ENCODE data around the gene PPM1M. TPM values are rescaled to one million over a fixed set of nuclear protein-coding genes. Genes with fewer than 3 reads are reported as not detected.

Gene PPM1M
- total RNA-seq, 4 donors from 2014 or later: 2.0 to 8.4 (median 6.2) TPM

GRCh38 chr3:52229656-52230055 is 15.9 kb upstream of the PPM1M start:
- Histone ChIP-seq H3K4me3 (no peak overlapping the region), H3K4me1 (peaks cover 0 to 6% (median 0%) of the 10 kb centered on the region in 4 donors), H3K27ac (no peak overlapping the region), H3K36me3 (peaks cover 0 to 23% (median 7%) of the 10 kb centered on the region in 4 donors), H3K9me3 (no peaks in the 10 kb centered on the region), H3K27me3 (no peaks in the 10 kb centered on the region)
- intact Hi-C loops (cut with DNase I; ENCODE audit: low total_unique reads) (no loop called here), in situ Hi-C loops (cut with MboI; ENCODE audit: low pct_ligation_motif_present in 1 of 4, low pct_unique_long_range_greater_than_20kb in 1 of 4, low sequenced_read_pairs in 3 of 4) (loop anchor here (5.0 to 25.0 kb wide), 4 partner anchors 55 to 113 kb away; partner anchors contain the start of gene GLYCTK (in 2 of the 4))
- 93% methylated on average over 13 of the region's 13 CpGs; no CpG with 5 or more reads in 1 of the 2 donors for WGBS, 2 donors (ENCODE audit: low coverage in 1 of 2)
- no peak for TF ChIP-seq POLR2AphosphoS5 (IDR thresholded peaks at IDR 0.05)
- TF ChIP-seq EP300 (IDR thresholded peaks at IDR 0.05; ENCODE audit: low read depth): no peak
- DNase-seq: no peak

DNA sequence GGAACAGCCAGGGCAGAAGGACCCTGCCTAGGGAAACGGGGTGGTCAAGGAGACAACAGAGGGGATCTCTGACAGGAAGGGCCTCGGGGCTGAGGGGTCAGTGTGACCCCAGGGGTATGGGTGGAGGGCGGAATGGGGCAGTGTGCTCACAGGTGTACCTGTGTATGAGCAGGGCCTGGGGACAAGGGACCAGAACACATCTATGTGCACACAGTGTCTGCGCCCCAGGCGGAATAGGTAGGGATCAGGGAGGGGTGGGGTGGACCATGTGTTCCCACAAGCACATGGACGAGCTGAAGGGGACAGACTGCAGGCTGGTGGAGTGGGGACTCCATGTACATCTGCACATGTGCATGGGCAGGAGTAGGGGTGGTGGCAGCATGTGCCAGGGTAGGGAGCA is 15.1 kb upstream of the PPM1M start:
- Histone ChIP-seq H3K27ac (no peak overlapping the region), H3K9me3 (no peaks in the 10 kb centered on the region), H3K4me3 (no peak overlapping the region), H3K4me1 (peaks cover 0 to 8% (median under 1%) of the 10 kb centered on the region in 4 donors), H3K27me3 (no peaks in the 10 kb centered on the region), H3K36me3 (peaks cover 0 to 23% (median 7%) of the 10 kb centered on the region in 4 donors)
- in situ Hi-C loops (cut with MboI; ENCODE audit: low pct_ligation_motif_present in 1 of 4, low pct_unique_long_range_greater_than_20kb in 1 of 4, low sequenced_read_pairs in 3 of 4): loop anchor here (5.0 to 25.0 kb wide), 4 partner anchors 54 to 112 kb away; partner anchors contain the start of gene GLYCTK (in 2 of the 4)
- TF ChIP-seq EP300 (IDR thresholded peaks at IDR 0.05; ENCODE audit: low read depth): no peak
- 97 to 100% methylated on average over 4 to 6 of the region's 6 CpGs for WGBS, 2 donors (ENCODE audit: low coverage in 1 of 2)
- intact Hi-C loops (cut with DNase I; ENCODE audit: low total_unique reads): no loop called here
- no peak for DNase-seq

DNA sequence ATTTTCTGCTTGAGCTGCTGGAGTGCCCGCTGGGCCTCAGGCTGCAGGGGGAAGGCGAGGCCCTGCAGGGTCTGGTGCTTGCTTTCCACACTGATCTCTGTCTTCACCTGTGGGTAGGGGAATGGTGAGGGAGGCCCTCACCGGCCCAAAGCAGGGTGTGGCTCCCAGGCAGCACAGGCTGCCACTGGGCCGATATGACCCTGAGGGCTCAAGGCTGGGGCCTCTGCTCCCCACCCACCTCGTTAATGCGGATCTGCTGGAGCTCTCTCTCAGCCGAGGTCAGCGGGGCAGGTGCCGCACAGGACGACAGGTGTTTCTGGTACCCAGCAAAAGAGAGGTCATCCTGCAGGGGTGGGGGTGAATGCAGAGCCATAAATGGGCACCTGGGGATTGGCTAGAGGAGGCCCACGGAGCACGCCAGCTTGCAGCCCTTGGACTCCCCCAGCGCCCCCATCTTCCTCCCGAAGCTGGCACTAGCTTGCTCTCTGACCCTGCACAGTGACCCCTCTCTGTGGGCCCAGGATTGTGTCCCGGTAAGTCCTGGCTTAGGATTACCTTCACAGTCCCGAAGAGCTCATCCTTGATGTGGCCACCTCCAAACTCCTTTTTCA is 14.6 kb upstream of the PPM1M start:
- DNase-seq: no peak
- WGBS, 2 donors (ENCODE audit: low coverage in 1 of 2): 90% methylated on average over 15 of the region's 16 CpGs; no CpG with 5 or more reads in 1 of the 2 donors
- TF ChIP-seq POLR2AphosphoS5 (IDR thresholded peaks at IDR 0.05) (no peak), EP300 (IDR thresholded peaks at IDR 0.05; ENCODE audit: low read depth) (no peak), CTCF (IDR thresholded peaks at IDR 0.05) (no peak), POLR2A (IDR thresholded peaks at IDR 0.05) (no peak)
- H3K4me1 ChIP-seq: peaks cover 0 to 10% (median 2%) of the 10 kb centered on the region in 4 donors
- no peak overlapping the region for H3K4me3 ChIP-seq
- intact Hi-C loops (cut with DNase I; ENCODE audit: low total_unique reads): no loop called here
- H3K36me3 ChIP-seq: peaks cover 0 to 23% (median 7%) of the 10 kb centered on the region in 4 donors
- no peaks in the 10 kb centered on the region for H3K9me3 ChIP-seq
- in situ Hi-C loops (cut with MboI; ENCODE audit: low pct_ligation_motif_present in 1 of 4, low pct_unique_long_range_greater_than_20kb in 1 of 4, low sequenced_read_pairs in 3 of 4): loop anchor here (5.0 to 25.0 kb wide), 4 partner anchors 54 to 111 kb away; partner anchors contain the start of gene GLYCTK (in 2 of the 4)
- H3K27me3 ChIP-seq: no peaks in the 10 kb centered on the region
- no peak overlapping the region for H3K27ac ChIP-seq

DNA sequence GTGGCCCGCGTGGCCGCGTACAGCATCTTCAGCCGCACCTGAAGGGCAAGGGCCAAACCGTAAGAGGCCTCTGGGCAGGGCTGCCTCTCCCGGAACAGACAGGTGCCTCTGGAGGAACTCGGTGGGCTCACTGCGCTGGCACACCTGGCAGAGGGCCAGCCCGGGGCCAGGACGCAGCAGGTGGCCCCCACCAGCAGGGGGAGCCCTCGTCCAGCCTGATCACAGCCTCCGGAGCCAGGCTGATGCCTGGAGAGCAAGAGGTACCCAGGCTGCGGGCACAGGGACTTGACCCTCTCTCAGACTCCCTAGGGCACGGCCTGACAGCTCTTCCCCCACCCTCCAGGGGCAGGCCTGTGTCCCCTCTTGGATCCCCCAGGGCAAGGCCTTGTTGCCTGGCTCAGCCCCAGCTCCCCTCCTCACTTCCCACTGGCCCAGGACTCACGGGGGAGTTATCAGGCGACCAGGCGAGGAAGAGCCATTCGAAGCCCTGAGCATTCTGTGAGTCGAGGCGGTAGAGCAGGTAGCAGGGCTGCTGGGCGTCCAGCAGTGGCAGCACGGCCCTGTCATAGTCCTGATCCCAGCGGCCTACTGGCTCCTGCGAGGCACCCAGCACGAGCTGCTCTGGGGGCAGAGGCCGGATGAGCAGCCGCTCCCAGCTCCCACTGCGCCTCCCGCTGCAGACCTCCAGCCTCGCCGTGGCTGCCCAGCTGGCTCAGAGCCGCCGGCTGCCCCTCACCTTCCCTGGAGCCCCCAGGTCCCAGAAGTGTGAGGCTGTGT is 13.9 kb upstream of the PPM1M start:
- 58% methylated on average over 30 of the region's 34 CpGs; no CpG with 5 or more reads in 1 of the 2 donors for WGBS, 2 donors (ENCODE audit: low coverage in 1 of 2)
- H3K36me3 ChIP-seq: peaks cover 0 to 23% (median 7%) of the 10 kb centered on the region in 4 donors
- H3K27ac ChIP-seq: no peak overlapping the region
- peak; percentile 86 for DNase-seq
- peaks cover 4 to 10% (median 7%) of the 10 kb centered on the region in 4 donors for H3K4me1 ChIP-seq
- in situ Hi-C loops (cut with MboI; ENCODE audit: low pct_ligation_motif_present in 1 of 4, low pct_unique_long_range_greater_than_20kb in 1 of 4, low sequenced_read_pairs in 3 of 4): loop anchor here (5.0 to 25.0 kb wide), 4 partner anchors 53 to 111 kb away; partner anchors contain the start of gene GLYCTK (in 2 of the 4)
- no peak overlapping the region for H3K4me3 ChIP-seq
- no peaks in the 10 kb centered on the region for H3K9me3 ChIP-seq
- H3K27me3 ChIP-seq: no peaks in the 10 kb centered on the region
- intact Hi-C loops (cut with DNase I; ENCODE audit: low total_unique reads): no loop called here
- TF ChIP-seq CTCF (IDR thresholded peaks at IDR 0.05) (peak; percentile 89 to 95 (median 93)), POLR2A (IDR thresholded peaks at IDR 0.05) (no peak), POLR2AphosphoS5 (IDR thresholded peaks at IDR 0.05) (peak in 2 of 3 donors; percentile 26 to 46), EP300 (IDR thresholded peaks at IDR 0.05; ENCODE audit: low read depth) (no peak)

All from transverse colon (tissue), 4 donors.